ENCODE data around the gene GPR37L1.
"Not testable (repeated sequence)": the region's sequence is repeated elsewhere in the genome, so short reads cannot be mapped to it uniquely, and the experiment has no call there.

The GPR37L1 gene

GRCh38 chr1:202167708-202168415 lies 45.1 kb downstream of the GPR37L1 start:
- no peak for DNase-seq (ENCODE audit: low read depth in 2 of 2)

- DNase-seq (ENCODE audit: low read depth in 2 of 2), result no peak
Observed at GRCh38 chr1:202168861-202169260, 46.1 kb downstream of the GPR37L1 start.

GRCh38 chr1:202170726-202171125 lies 48.0 kb downstream of the GPR37L1 start:
- no peak for DNase-seq (ENCODE audit: low read depth in 2 of 2)

GRCh38 chr1:202171292-202172014 lies 48.7 kb downstream of the GPR37L1 start:
- no peak for DNase-seq (ENCODE audit: low read depth in 2 of 2)

GRCh38 chr1:202172015-202172355 lies 49.3 kb downstream of the GPR37L1 start:
- DNase-seq (ENCODE audit: low read depth in 2 of 2), result no peak

GRCh38 chr1:202173993-202174392 lies 51.3 kb downstream of the GPR37L1 start:
- no peak for DNase-seq (ENCODE audit: low read depth in 2 of 2)

- no peak for DNase-seq (ENCODE audit: low read depth in 2 of 2)
Observed at GRCh38 chr1:202176949-202177927, 54.5 kb downstream of the GPR37L1 start.

GRCh38 chr1:202179828-202180750 lies 57.4 kb downstream of the GPR37L1 start:
- DNase-seq (ENCODE audit: low read depth in 2 of 2), result no peak

GRCh38 chr1:202180751-202181139 lies 58.0 kb downstream of the GPR37L1 start:
- not testable (repeated sequence) for DNase-seq (ENCODE audit: low read depth in 2 of 2)

GRCh38 chr1:202181586-202181985 lies 58.9 kb downstream of the GPR37L1 start:
- no peak for DNase-seq (ENCODE audit: low read depth in 2 of 2)

- no peak for DNase-seq (ENCODE audit: low read depth in 2 of 2)
Observed at GRCh38 chr1:202182040-202182877, 59.5 kb downstream of the GPR37L1 start.
